Spleen (tissue), 11 donors: ENCODE measurements around the gene KCNK17. TPM values are rescaled to one million over a fixed set of nuclear protein-coding genes. Genes with fewer than 3 reads are reported as not detected.

Experiments
- DNase-seq: peaks from one replicate; pipeline ENCODE4 v3.0.0-alpha.2; 2020
- H3K27ac ChIP-seq, 8 donors: fragments of 200-600 bp; sonication (generic) in 7 of 8; 1 replicate in 4 of 8; 2 replicates in 4 of 8; pipeline versions ENCODE4 v1.5.0 to v1.8.0; 2016 to 2021; ENCODE audit warnings: inconsistent platforms in 4 of 8, mild to moderate bottlenecking in 4 of 8, moderate library complexity in 1 of 8
- H3K27me3 ChIP-seq, 7 donors: fragments of 200-600 bp; sonication (generic) in 6 of 7; replicated peaks in 1 of 7; 1 replicate in 4 of 7; 2 replicates in 3 of 7; pipeline versions ENCODE4 v1.5.0 to v1.8.0; 2016 to 2021; ENCODE audit warnings: inconsistent platforms in 3 of 7, mild to moderate bottlenecking in 1 of 7
- H3K36me3 ChIP-seq, 6 donors: fragments of 200-600 bp; sonication (generic) in 5 of 6; 1 replicate in 4 of 6; 2 replicates in 2 of 6; pipeline versions ENCODE4 v1.5.0 to v1.8.0; 2016 to 2021; ENCODE audit warnings: inconsistent platforms in 2 of 6
- H3K4me1 ChIP-seq, 6 donors: fragments of 200-600 bp; sonication (generic) in 5 of 6; 1 replicate in 3 of 6; 2 replicates in 3 of 6; pipeline versions ENCODE4 v1.5.0 to v1.8.0; 2016 to 2021; ENCODE audit warnings: inconsistent platforms in 3 of 6
- H3K4me3 ChIP-seq, 8 donors: fragments of 200-600 bp; sonication (generic) in 7 of 8; 1 replicate in 4 of 8; 2 replicates in 4 of 8; pipeline versions ENCODE4 v1.5.0 to v1.8.0; 2016 to 2021; ENCODE audit warnings: inconsistent platforms in 4 of 8, mild to moderate bottlenecking in 4 of 8, moderate library complexity in 2 of 8
- H3K9me3 ChIP-seq, 8 donors: fragments of 200-600 bp; sonication (generic) in 7 of 8; 1 replicate in 4 of 8; 2 replicates in 4 of 8; pipeline versions ENCODE4 v1.5.0 to v1.8.0; 2016 to 2021; ENCODE audit warnings: inconsistent platforms in 4 of 8
- POLR2A ChIP-seq, 3 donors: fragments of 450-650 bp; IDR thresholded peaks; one replicate each; pipeline ENCODE4 v1.5.1; 2017; ENCODE audit warnings: antibody characterized with exemption in 3 of 3, mild to moderate bottlenecking in 1 of 3
- POLR2AphosphoS5 ChIP-seq, 3 donors: sonication (generic); formaldehyde crosslinking; IDR thresholded peaks; one replicate each; pipeline ENCODE4 v1.5.1; 2017; ENCODE audit warnings: antibody characterized with exemption in 3 of 3
- WGBS, 5 donors: extraction: QIAGEN DNeasy Blood & Tissue Kit in 3 of 5; methylation state at CpG; one replicate each; pipeline versions ENCODE4 v1.1.5 to v1.1.7; 2013 to 2018; 5-methylcytosine and 5-hydroxymethylcytosine counted together
- intact Hi-C: fragments of 100-400 bp; cut with DNase I; formaldehyde crosslinking; loops from one replicate; pipeline ENCODE4 v1.15.0; 2023; ENCODE audit warnings: low total_unique reads
- polyA plus RNA-seq, 3 donors: library from polyadenylated mRNA; stranded (reverse); fragments of 200-250 nt; gene quantifications; one replicate each; pipeline ENCODE4 v1.2.1, GENCODE V29; 2013
- total RNA-seq, 7 donors: library from RNA; depleted of rRNA in 3 of 7; stranded (reverse); fragments of >200 nt in 3 of 7; fragmentation: NEBNext Ultra II Directional in 4 of 7; extraction: Animal tissue kit (Norgen Biotek cat#: 25700) in 4 of 7; gene quantifications; one replicate each; pipeline versions ENCODE4 v1.1.0 to v1.2.1, GENCODE V29; 2016 to 2021
- TF ChIP-seq, protein P1 (sequence below), 11 experiments: fragments of 200-600 bp in 7 of 11; fragments of 450-650 bp in 4 of 11; sonication (generic) in 4 of 11; IDR thresholded peaks in 8 of 11; conservative IDR thresholded peaks in 3 of 11; 1 replicate in 7 of 11; 2 replicates in 4 of 11; pipeline versions ENCODE4 v1.4.0 to v1.8.0; 2016 to 2021; ENCODE audit warnings: antibody characterized with exemption in 11 of 11, inconsistent platforms in 4 of 11, mild to moderate bottlenecking in 1 of 11
- donor health status: healthy with polysubstance abuse.
- donor health status: DM: no; HTN: no; CAD: no; lungs with moderate emphysema.
- donor health status: DM: no; HTN: no; CAD: no.
- donor health status: Bipolar disorder and iron deficiency.
- donor health status: healthy.
- donor health status: DM: no; HTN: no; CAD: no.
- donor health status: DM: yes; HTN: yes; CAD: no.

KCNK17 gene
- total and polyA plus RNA-seq, 10 donors, result 0.16 to 0.98 (median 0.46) TPM; not detected in 2

GRCh38 chr6:39333644-39334438 lies 19.6 kb upstream of the KCNK17 start:
- Histone ChIP-seq H3K27ac (no peak overlapping the region), H3K27me3 (peaks cover 0 to 26% (median 0%) of the 10 kb centered on the region in 7 donors), H3K9me3 (no peaks in the 10 kb centered on the region), H3K4me1 (peaks cover 9 to 36% (median 17%) of the 10 kb centered on the region in 6 donors), H3K4me3 (no peak overlapping the region), H3K36me3 (no peaks in the 10 kb centered on the region)
- DNase-seq, result no peak
- TF ChIP-seq, protein P1, sequence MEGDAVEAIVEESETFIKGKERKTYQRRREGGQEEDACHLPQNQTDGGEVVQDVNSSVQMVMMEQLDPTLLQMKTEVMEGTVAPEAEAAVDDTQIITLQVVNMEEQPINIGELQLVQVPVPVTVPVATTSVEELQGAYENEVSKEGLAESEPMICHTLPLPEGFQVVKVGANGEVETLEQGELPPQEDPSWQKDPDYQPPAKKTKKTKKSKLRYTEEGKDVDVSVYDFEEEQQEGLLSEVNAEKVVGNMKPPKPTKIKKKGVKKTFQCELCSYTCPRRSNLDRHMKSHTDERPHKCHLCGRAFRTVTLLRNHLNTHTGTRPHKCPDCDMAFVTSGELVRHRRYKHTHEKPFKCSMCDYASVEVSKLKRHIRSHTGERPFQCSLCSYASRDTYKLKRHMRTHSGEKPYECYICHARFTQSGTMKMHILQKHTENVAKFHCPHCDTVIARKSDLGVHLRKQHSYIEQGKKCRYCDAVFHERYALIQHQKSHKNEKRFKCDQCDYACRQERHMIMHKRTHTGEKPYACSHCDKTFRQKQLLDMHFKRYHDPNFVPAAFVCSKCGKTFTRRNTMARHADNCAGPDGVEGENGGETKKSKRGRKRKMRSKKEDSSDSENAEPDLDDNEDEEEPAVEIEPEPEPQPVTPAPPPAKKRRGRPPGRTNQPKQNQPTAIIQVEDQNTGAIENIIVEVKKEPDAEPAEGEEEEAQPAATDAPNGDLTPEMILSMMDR (IDR thresholded peaks at IDR 0.05 in 8 of 11, conservative IDR thresholded peaks at IDR 0.05 in 3 of 11), result no peak
- TF ChIP-seq POLR2A (IDR thresholded peaks at IDR 0.05), result no peak
- no peak for TF ChIP-seq POLR2AphosphoS5 (IDR thresholded peaks at IDR 0.05)
- intact Hi-C loops, result no loop called here
- 81 to 87% (median 84%) methylated on average over 7 of the region's 7 CpGs for WGBS, 5 donors

- TF ChIP-seq, protein P1 (IDR thresholded peaks at IDR 0.05 in 8 of 11, conservative IDR thresholded peaks at IDR 0.05 in 3 of 11), result no peak
- TF ChIP-seq POLR2AphosphoS5 (IDR thresholded peaks at IDR 0.05) (no peak), POLR2A (IDR thresholded peaks at IDR 0.05) (no peak)
- Histone ChIP-seq H3K36me3 (no peaks in the 10 kb centered on the region), H3K9me3 (no peaks in the 10 kb centered on the region), H3K27ac (no peak overlapping the region), H3K4me1 (peaks cover 0 to 9% (median under 1%) of the 10 kb centered on the region in 6 donors), H3K27me3 (peaks cover 0 to 30% (median 0%) of the 10 kb centered on the region in 7 donors), H3K4me3 (no peak overlapping the region)
- no peak for DNase-seq
- intact Hi-C loops, result no loop called here
- 50 to 67% (median 65%) methylated on average over 3 of the region's 3 CpGs for WGBS, 5 donors
These were observed 16.3 kb upstream of the KCNK17 start for GRCh38 chr6:39330476-39330875.

GRCh38 chr6:39330057-39330456 lies 15.8 kb upstream of the KCNK17 start:
- no peaks in the 10 kb centered on the region for H3K9me3 ChIP-seq
- DNase-seq, result no peak
- intact Hi-C loops, result no loop called here
- H3K27me3 ChIP-seq, result peaks cover 0 to 30% (median 0%) of the 10 kb centered on the region in 7 donors
- H3K27ac ChIP-seq, result no peak overlapping the region
- 56 to 75% (median 70%) methylated on average over 3 of the region's 3 CpGs for WGBS, 5 donors
- no peaks in the 10 kb centered on the region for H3K36me3 ChIP-seq
- peaks cover 0 to 6% (median 0%) of the 10 kb centered on the region in 6 donors for H3K4me1 ChIP-seq
- H3K4me3 ChIP-seq, result no peak overlapping the region
- TF ChIP-seq, protein P1 (IDR thresholded peaks at IDR 0.05 in 8 of 11, conservative IDR thresholded peaks at IDR 0.05 in 3 of 11), result no peak
- no peak for TF ChIP-seq POLR2AphosphoS5 (IDR thresholded peaks at IDR 0.05)
- TF ChIP-seq POLR2A (IDR thresholded peaks at IDR 0.05), result no peak

DNA sequence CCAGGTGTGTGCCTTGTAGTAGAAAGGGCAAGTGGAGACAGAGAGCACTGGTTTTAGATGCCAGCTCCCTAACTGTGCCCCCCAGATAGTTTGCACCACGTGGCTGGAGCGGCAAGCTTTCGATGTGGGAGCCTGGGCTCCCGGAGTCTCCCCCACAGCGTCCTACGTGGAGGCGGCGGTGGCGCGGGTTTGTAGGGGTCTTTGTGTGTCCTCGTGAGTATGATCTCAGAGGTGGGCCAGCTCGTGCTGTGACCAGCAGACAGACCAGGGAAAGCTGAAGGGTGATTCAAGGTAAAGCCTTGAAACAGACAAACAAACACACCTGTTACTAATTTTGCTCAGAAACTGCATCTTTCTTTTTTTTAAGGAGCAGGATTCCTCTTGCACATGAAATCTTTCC lies 13.8 kb upstream of the KCNK17 start:
- intact Hi-C loops, result no loop called here
- Histone ChIP-seq H3K36me3 (no peaks in the 10 kb centered on the region), H3K4me1 (peaks cover 0 to 6% (median 0%) of the 10 kb centered on the region in 6 donors), H3K27me3 (peaks cover 0 to 23% (median 0%) of the 10 kb centered on the region in 7 donors), H3K9me3 (no peaks in the 10 kb centered on the region), H3K4me3 (no peak overlapping the region), H3K27ac (no peak overlapping the region)
- 81 to 95% (median 90%) methylated on average over 3 to 12 of the region's 12 CpGs for WGBS, 5 donors
- no peak for DNase-seq
- TF ChIP-seq, protein P1 (IDR thresholded peaks at IDR 0.05 in 8 of 11, conservative IDR thresholded peaks at IDR 0.05 in 3 of 11), result no peak
- TF ChIP-seq POLR2A (IDR thresholded peaks at IDR 0.05) (no peak), POLR2AphosphoS5 (IDR thresholded peaks at IDR 0.05) (no peak)
